Kidney (tissue), 14 donors: ENCODE measurements around the gene CRYGB. TPM values are rescaled to one million over a fixed set of nuclear protein-coding genes. Genes with fewer than 3 reads are reported as not detected.

ENCODE experiments used
- DNase-seq, 5 donors: peaks; one replicate each; pipeline ENCODE4 v3.0.0-alpha.2; 2013 to 2020
- FAIRE-seq: peaks from 2 replicates; lab custom pipeline; 2012; peaks lifted over from hg19 to GRCh38; lab: Jason Lieb, UNC
- H3K27ac ChIP-seq, 2 donors: one replicate each; pipeline ENCODE4 v1.7.0; 2013; ENCODE audit warnings: low read depth in 2 of 2, low read length in 2 of 2, inconsistent platforms in 1 of 2
- H3K27me3 ChIP-seq: one replicate; pipeline ENCODE4 v1.7.1; 2013; ENCODE audit warnings: low read length, inconsistent platforms; ENCODE audit not compliant: control insufficient read depth, insufficient read depth
- H3K36me3 ChIP-seq, 3 donors: one replicate each; pipeline versions ENCODE4 v1.7.0 to v1.7.1; 2013; ENCODE audit warnings: low read length in 3 of 3, control low read depth in 1 of 3, inconsistent platforms in 1 of 3; ENCODE audit not compliant: insufficient read depth in 3 of 3, control insufficient read depth in 2 of 3
- H3K4me1 ChIP-seq, 3 donors: one replicate each; pipeline versions ENCODE4 v1.7.0 to v1.7.1; 2013; ENCODE audit warnings: low read length in 3 of 3, inconsistent platforms in 1 of 3, low read depth in 1 of 3; ENCODE audit not compliant: control insufficient read depth in 2 of 3, insufficient read depth in 2 of 3
- H3K4me3 ChIP-seq, 3 donors: one replicate each; pipeline versions ENCODE4 v1.7.0 to v1.8.1; 2013; ENCODE audit warnings: low read length in 3 of 3, control low read depth in 1 of 3, inconsistent platforms in 1 of 3
- H3K9ac ChIP-seq, 3 donors: one replicate each; pipeline versions ENCODE4 v1.7.0 to v1.7.1; 2013; ENCODE audit warnings: low read length in 3 of 3, control low read depth in 1 of 3, inconsistent platforms in 1 of 3
- H3K9me3 ChIP-seq, 3 donors: one replicate each; pipeline versions ENCODE4 v1.7.0 to v1.7.1; 2013; ENCODE audit warnings: low read length in 3 of 3, control low read depth in 1 of 3, inconsistent platforms in 1 of 3; ENCODE audit not compliant: control insufficient read depth in 2 of 3, insufficient read depth in 1 of 3
- intact Hi-C: fragments of 100-400 bp; cut with DNase I; formaldehyde crosslinking; loops from one replicate; pipeline ENCODE4 v1.11.1; 2022
- polyA plus RNA-seq: library from polyadenylated mRNA; stranded (reverse); fragments of 350-450 nt; fragmentation: Illumina TruSeq; extraction: RNeasy Lipid Tissue Mini Kit (QIAGEN cat#74804); gene quantifications from one replicate; pipeline ENCODE4 v1.2.3, GENCODE V29; 2014; ENCODE audit warnings: low read depth, low replicate concordance; ENCODE audit not compliant: insufficient read depth
- total RNA-seq: library from RNA; stranded (reverse); fragmentation: NEBNext Ultra II Directional; extraction: Animal tissue kit (Norgen Biotek cat#: 25700); gene quantifications from one replicate; pipeline ENCODE4 v1.2.1, GENCODE V29; 2021
- TF ChIP-seq, protein P1 (sequence below): IDR thresholded peaks from 3 replicates; pipeline ENCODE4 v1.5.1; 2012; ENCODE audit warnings: mild to moderate bottlenecking, moderate library complexity, borderline replicate concordance; ENCODE audit not compliant: insufficient read depth; ENCODE audit errors: extremely low read depth
- donor health status: control.
- donor health status: control.
- donor health status: control.
- donor health status: control.
- donor health status: control.
- donor health status: DM: yes; HTN: yes; CAD: no.
- donor health status: Normal renal cell carcinoma (clear cell type).

Gene CRYGB
- total and polyA plus RNA-seq, 2 donors from 2014 or later = not detected

GRCh38 chr2:208093128-208093527, 52.8 kb downstream of the CRYGB start:
- H3K36me3 ChIP-seq = no peaks in the 10 kb centered on the region
- no peaks in the 10 kb centered on the region for H3K9me3 ChIP-seq
- H3K27ac ChIP-seq = no peak overlapping the region
- intact Hi-C loops = no loop called here
- DNase-seq (no peak), FAIRE-seq (no peak)
- H3K9ac ChIP-seq = no peak overlapping the region
- H3K27me3 ChIP-seq = no peaks in the 10 kb centered on the region
- no peaks in the 10 kb centered on the region for H3K4me1 ChIP-seq
- H3K4me3 ChIP-seq = no peak overlapping the region
- TF ChIP-seq, protein P1, sequence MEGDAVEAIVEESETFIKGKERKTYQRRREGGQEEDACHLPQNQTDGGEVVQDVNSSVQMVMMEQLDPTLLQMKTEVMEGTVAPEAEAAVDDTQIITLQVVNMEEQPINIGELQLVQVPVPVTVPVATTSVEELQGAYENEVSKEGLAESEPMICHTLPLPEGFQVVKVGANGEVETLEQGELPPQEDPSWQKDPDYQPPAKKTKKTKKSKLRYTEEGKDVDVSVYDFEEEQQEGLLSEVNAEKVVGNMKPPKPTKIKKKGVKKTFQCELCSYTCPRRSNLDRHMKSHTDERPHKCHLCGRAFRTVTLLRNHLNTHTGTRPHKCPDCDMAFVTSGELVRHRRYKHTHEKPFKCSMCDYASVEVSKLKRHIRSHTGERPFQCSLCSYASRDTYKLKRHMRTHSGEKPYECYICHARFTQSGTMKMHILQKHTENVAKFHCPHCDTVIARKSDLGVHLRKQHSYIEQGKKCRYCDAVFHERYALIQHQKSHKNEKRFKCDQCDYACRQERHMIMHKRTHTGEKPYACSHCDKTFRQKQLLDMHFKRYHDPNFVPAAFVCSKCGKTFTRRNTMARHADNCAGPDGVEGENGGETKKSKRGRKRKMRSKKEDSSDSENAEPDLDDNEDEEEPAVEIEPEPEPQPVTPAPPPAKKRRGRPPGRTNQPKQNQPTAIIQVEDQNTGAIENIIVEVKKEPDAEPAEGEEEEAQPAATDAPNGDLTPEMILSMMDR = no peak

Other genes with a start within 250 kb of the CRYGB start
- gene PLEKHM3, start 120.6 kb downstream of the CRYGB start, total RNA-seq = 13.5 TPM
- gene PLEKHM3, start 120.6 kb downstream of the CRYGB start, polyA plus RNA-seq = 4.2 TPM
- not detected for gene CRYGD, start 21.6 kb downstream of the CRYGB start, total RNA-seq
- not detected for gene CRYGD, start 21.6 kb downstream of the CRYGB start, polyA plus RNA-seq
- not detected for gene CRYGC, start 16.3 kb downstream of the CRYGB start, total RNA-seq
- gene CRYGC, start 16.3 kb downstream of the CRYGB start, polyA plus RNA-seq = not detected
- gene CRYGA, start 17.4 kb upstream of the CRYGB start, total RNA-seq = not detected
- not detected for gene CRYGA, start 17.4 kb upstream of the CRYGB start, polyA plus RNA-seq
- not detected for gene C2orf80, start 43.9 kb upstream of the CRYGB start, total RNA-seq
- gene C2orf80, start 43.9 kb upstream of the CRYGB start, polyA plus RNA-seq = not detected
- 53.1 TPM for gene IDH1, start 108.9 kb upstream of the CRYGB start, total RNA-seq
- 95.7 TPM for gene IDH1, start 108.9 kb upstream of the CRYGB start, polyA plus RNA-seq
- 31.5 TPM for gene PIKFYVE, start 120.1 kb upstream of the CRYGB start, total RNA-seq
- 3.4 TPM for gene PIKFYVE, start 120.1 kb upstream of the CRYGB start, polyA plus RNA-seq